HepG2 (cell line): Measurements from ENCODE around the gene SCAANT1. TPM values are rescaled to one million over a fixed set of nuclear protein-coding genes. Genes with fewer than 3 reads are reported as not detected.
A peak's percentile ranks its signal among the peaks of the same experiment; 100 is the strongest.

Experiments used
- ATAC-seq: fragments of 200-7000 bp; cut with Tn5 transposase; 3 replicates; pipeline ENCODE4 v1.9.1; 2020; ENCODE audit warnings: mild to moderate bottlenecking, moderate library complexity
- BruUV-seq: library from RNA; stranded (reverse); fragments of 400-500 nt; replicated peaks from 2 replicates; lab custom pipeline; 2021; lab: Mats Ljungman, UMichigan
- CTCF ChIA-PET: fragments of 300-600 bp; formaldehyde crosslinking; extraction: SDS; loops from one replicate; lab custom pipeline; 2021; ENCODE audit warnings: low total read pairs, inconsistent platforms, low intra/inter-chr PET ratio; lab: Yijun Ruan, JAX
- POLR2A ChIA-PET: fragments of 350-600 bp; sonication (Branson Sonifier 250); formaldehyde crosslinking; loops from one replicate; lab custom pipeline; 2020; ENCODE audit warnings: antibody characterized with exemption, inconsistent platforms; lab: Yijun Ruan, JAX
- DNase-seq: peaks from one replicate; pipeline ENCODE4 v3.0.0-alpha.2; 2015; ENCODE audit warnings: low spot score
- FAIRE-seq: peaks from 3 replicates; lab custom pipeline; 2011; peaks lifted over from hg19 to GRCh38; lab: Jason Lieb, UNC
- H2AFZ ChIP-seq: one replicate; pipeline ENCODE4 v1.6.1; 2011; ENCODE audit warnings: low read length, inconsistent platforms
- H3K27ac ChIP-seq: fragments of 300-600 bp; 3 replicates; pipeline ENCODE4 v1.8.0; 2011; ENCODE audit warnings: mixed run types, mild to moderate bottlenecking, mixed read lengths, low read length, inconsistent platforms; ENCODE audit not compliant: insufficient read depth; ENCODE audit errors: extremely low read length
- H3K27me3 ChIP-seq, 2 experiments: fragments of 200-600 bp in 1 of 2; 2 replicates in 1 of 2; 3 replicates in 1 of 2; pipeline versions ENCODE4 v1.6.0 to v1.8.0; 2011; ENCODE audit warnings: low read length in 2 of 2, mild to moderate bottlenecking in 2 of 2, moderate library complexity in 2 of 2, inconsistent platforms in 1 of 2; ENCODE audit not compliant: insufficient read depth in 2 of 2, control insufficient read depth in 1 of 2
- H3K36me3 ChIP-seq, 2 experiments: fragments of 200-600 bp in 1 of 2; replicated peaks in 1 of 2; 2 replicates in 1 of 2; 3 replicates in 1 of 2; pipeline versions ENCODE4 v1.5.1 to v1.8.0; 2011; ENCODE audit warnings: low read length in 2 of 2, inconsistent platforms in 1 of 2; ENCODE audit not compliant: insufficient read depth in 2 of 2, control insufficient read depth in 1 of 2
- H3K4me1 ChIP-seq: 2 replicates; pipeline ENCODE4 v1.5.1; 2012; ENCODE audit warnings: low read length, inconsistent platforms; ENCODE audit not compliant: insufficient read depth
- H3K4me2 ChIP-seq: 2 replicates; pipeline ENCODE4 v1.6.0; 2011; ENCODE audit warnings: low read depth, low read length, inconsistent platforms
- H3K4me3 ChIP-seq, 3 experiments: fragments of 200-600 bp in 1 of 3; sonication (generic), shearing (Covaris generic) in 1 of 3; replicated peaks in 1 of 3; 2 replicates each; pipeline ENCODE4 v1.5.1; 2011 to 2016; ENCODE audit warnings: low read length in 3 of 3, inconsistent platforms in 2 of 3, low read depth in 2 of 3, mild to moderate bottlenecking in 2 of 3, control low read depth in 1 of 3, mixed read lengths in 1 of 3; ENCODE audit not compliant: insufficient read depth in 1 of 3
- H3K79me2 ChIP-seq: one replicate; pipeline ENCODE4 v1.6.1; 2011; ENCODE audit warnings: low read length, inconsistent platforms; ENCODE audit not compliant: insufficient read depth
- H3K9ac ChIP-seq: 2 replicates; pipeline ENCODE4 v1.6.0; 2011; ENCODE audit warnings: mild to moderate bottlenecking, low read depth, low read length, inconsistent platforms; ENCODE audit not compliant: insufficient read depth
- H3K9me3 ChIP-seq: 2 replicates; pipeline ENCODE4 v1.5.1; 2012; ENCODE audit warnings: mild to moderate bottlenecking, low read length
- H4K20me1 ChIP-seq: 2 replicates; pipeline ENCODE4 v1.6.0; 2011; ENCODE audit warnings: inconsistent platforms, mild to moderate bottlenecking, low read length, moderate library complexity; ENCODE audit not compliant: insufficient read depth
- AFF4 ChIP-seq: sonication (generic); formaldehyde crosslinking; IDR thresholded peaks from 2 replicates; pipeline ENCODE4 v1.4.0; 2020; ENCODE audit warnings: missing genetic modification reagents
- ARNT2 ChIP-seq: sonication (generic); formaldehyde crosslinking; IDR thresholded peaks from 2 replicates; pipeline ENCODE4 v1.8.0; 2022; ENCODE audit warnings: mild to moderate bottlenecking, low read depth, missing genetic modification reagents, moderate library complexity
- KMT2A ChIP-seq: sonication (generic); formaldehyde crosslinking; IDR thresholded peaks from 2 replicates; pipeline ENCODE4 v1.4.0; 2020; ENCODE audit warnings: missing genetic modification reagents
- MAX ChIP-seq: IDR thresholded peaks from 2 replicates; pipeline ENCODE4 v1.6.1; 2012; ENCODE audit warnings: inconsistent platforms
- MNT ChIP-seq: fragments of 450-650 bp; IDR thresholded peaks from 2 replicates; pipeline ENCODE4 v1.6.1; 2016
- NFKB2 ChIP-seq: sonication (generic); formaldehyde crosslinking; IDR thresholded peaks from 2 replicates; pipeline ENCODE4 v1.4.0; 2020; ENCODE audit warnings: missing genetic modification reagents, borderline replicate concordance
- SALL1 ChIP-seq: sonication (generic); formaldehyde crosslinking; IDR thresholded peaks from 2 replicates; pipeline ENCODE4 v1.8.0; 2022; ENCODE audit warnings: mild to moderate bottlenecking, missing genetic modification reagents
- SAP130 ChIP-seq: IDR thresholded peaks from 2 replicates; pipeline ENCODE4 v1.6.1; 2016; ENCODE audit warnings: low read depth
- SNAI1 ChIP-seq: sonication (generic); formaldehyde crosslinking; IDR thresholded peaks from 2 replicates; pipeline ENCODE4 v1.5.0; 2020; ENCODE audit warnings: mild to moderate bottlenecking, missing genetic modification reagents, borderline replicate concordance
- ZNF878 ChIP-seq: sonication (generic); formaldehyde crosslinking; IDR thresholded peaks from 2 replicates; pipeline ENCODE4 v1.8.1; 2023; ENCODE audit warnings: mild to moderate bottlenecking, missing genetic modification reagents, moderate library complexity
- ZSCAN9 ChIP-seq: IDR thresholded peaks from 2 replicates; pipeline ENCODE4 v1.6.1; 2016; ENCODE audit warnings: borderline replicate concordance
- WGBS: methylation state at CpG from one replicate; pipeline ENCODE4 v1.1.6; 2017; ENCODE audit warnings: low lambda C conversion rate; 5-methylcytosine and 5-hydroxymethylcytosine counted together
- in situ Hi-C: cut with HindIII; loops from 2 replicates; pipeline ENCODE4 v1.10.0; 2017; ENCODE audit warnings: low pct_unique_long_range_greater_than_20kb; ENCODE audit not compliant: extremely low pct_ligation_motif_present
- intact Hi-C: fragments of 100-400 bp; cut with micrococcal nuclease; formaldehyde crosslinking; loops from one replicate; pipeline ENCODE4 v1.10.0; 2022; ENCODE audit not compliant: unreplicated experiment
- polyA plus RNA-seq, 8 experiments: library from polyadenylated mRNA; depleted of rRNA in 3 of 8; stranded (reverse) in 7 of 8; unstranded in 1 of 8; fragments of >200 nt; fragmentation: Illumina TruSeq in 4 of 8; extraction: Trizol in 4 of 8; gene quantifications; 2 replicates each; pipeline versions ENCODE4 v1.2.1 to v1.2.3, GENCODE V29; 2011 to 2016; ENCODE audit warnings: low read depth in 4 of 8, missing spikeins in 1 of 8, mixed read lengths in 1 of 8; ENCODE audit not compliant: insufficient read depth in 1 of 8
- total RNA-seq, 5 experiments: library from RNA; depleted of rRNA; stranded (reverse); fragments of >200 nt; fragmentation: Illumina TruSeq; extraction: Trizol; gene quantifications; 2 replicates each; pipeline ENCODE4 v1.2.3, GENCODE V29; 2016; ENCODE audit warnings: low read depth in 1 of 5
- TF ChIP-seq, protein P1 (sequence below): sonication (generic); formaldehyde crosslinking; IDR thresholded peaks from 2 replicates; pipeline ENCODE4 v1.4.0; 2020; ENCODE audit warnings: missing genetic modification reagents

SCAANT1 gene
- total and polyA plus RNA-seq, 2 of the 13 experiments (the other 11 are each of a cell fraction or from before 2014, with no cell fraction given), result not detected

DNA sequence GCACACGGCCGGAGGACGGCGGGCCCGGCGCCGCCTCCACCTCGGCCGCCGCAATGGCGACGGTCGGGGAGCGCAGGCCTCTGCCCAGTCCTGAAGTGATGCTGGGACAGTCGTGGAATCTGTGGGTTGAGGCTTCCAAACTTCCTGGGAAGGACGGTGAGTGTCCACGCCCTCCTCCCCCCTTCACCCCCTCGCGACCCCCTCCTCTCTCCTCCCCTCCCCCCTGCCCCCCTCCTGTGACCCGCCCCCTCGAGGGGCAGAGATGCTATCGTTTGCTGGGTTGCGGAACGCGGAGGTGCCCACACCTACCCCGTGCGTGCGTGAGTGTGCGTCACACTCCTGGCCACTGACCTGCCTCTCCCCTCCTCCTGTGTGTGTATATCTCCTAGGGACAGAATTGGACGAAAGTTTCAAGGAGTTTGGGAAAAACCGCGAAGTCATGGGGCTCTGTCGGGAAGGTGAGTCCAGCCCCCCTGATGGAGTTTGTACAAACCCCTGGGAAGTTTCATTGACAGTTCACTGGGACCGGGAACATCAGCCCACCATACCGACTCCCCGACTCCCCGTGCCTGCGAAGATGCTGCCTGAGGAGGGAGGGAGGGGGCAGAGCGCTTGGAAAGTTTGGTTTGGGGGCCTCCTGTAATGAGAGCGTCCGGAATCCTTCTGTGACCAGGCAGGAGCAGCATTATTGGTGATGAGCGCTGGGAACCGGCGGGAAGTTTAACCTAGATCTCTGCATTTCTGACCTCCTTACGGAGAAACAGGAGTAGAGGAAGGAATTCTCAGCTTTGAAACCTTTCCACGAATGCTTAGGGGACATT, 795 bp upstream of the SCAANT1 start (continued):
- TF ChIP-seq, protein P1, sequence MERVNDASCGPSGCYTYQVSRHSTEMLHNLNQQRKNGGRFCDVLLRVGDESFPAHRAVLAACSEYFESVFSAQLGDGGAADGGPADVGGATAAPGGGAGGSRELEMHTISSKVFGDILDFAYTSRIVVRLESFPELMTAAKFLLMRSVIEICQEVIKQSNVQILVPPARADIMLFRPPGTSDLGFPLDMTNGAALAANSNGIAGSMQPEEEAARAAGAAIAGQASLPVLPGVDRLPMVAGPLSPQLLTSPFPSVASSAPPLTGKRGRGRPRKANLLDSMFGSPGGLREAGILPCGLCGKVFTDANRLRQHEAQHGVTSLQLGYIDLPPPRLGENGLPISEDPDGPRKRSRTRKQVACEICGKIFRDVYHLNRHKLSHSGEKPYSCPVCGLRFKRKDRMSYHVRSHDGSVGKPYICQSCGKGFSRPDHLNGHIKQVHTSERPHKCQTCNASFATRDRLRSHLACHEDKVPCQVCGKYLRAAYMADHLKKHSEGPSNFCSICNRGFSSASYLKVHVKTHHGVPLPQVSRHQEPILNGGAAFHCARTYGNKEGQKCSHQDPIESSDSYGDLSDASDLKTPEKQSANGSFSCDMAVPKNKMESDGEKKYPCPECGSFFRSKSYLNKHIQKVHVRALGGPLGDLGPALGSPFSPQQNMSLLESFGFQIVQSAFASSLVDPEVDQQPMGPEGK (CRISPR knock-in tag), result peak; percentile 34; the same call in 1 of the 2 replicates
- TF ChIP-seq SALL1 (CRISPR knock-in tag) (peak; percentile 44), SAP130 (CRISPR knock-in tag) (0 out of 2 replicates have a peak, but pooled peaks have one; percentile 21), ARNT2 (0 out of 2 replicates have a peak, but pooled peaks have one; percentile 28), KMT2A (CRISPR knock-in tag) (peak; percentile 54; the same call in 1 of the 2 replicates)
- TF ChIP-seq, all 625 proteins: peak for 9

- no TSS peak for BruUV-seq
- WGBS, result 2% methylated on average over 13 of the region's 18 CpGs
- DNase-seq (no peak), ATAC-seq (no peak), FAIRE-seq (no peak)
- Histone ChIP-seq H3K27ac (peak overlapping the region; percentile 98), H3K27me3 (no peaks in the 10 kb centered on the region), H2AFZ (no peak overlapping the region), H3K79me2 (peaks cover 26% of the 10 kb centered on the region), H4K20me1 (no peaks in the 10 kb centered on the region), H3K4me1 (peaks cover 36% of the 10 kb centered on the region), H3K9ac (peak overlapping the region; percentile 94), H3K36me3 (peaks cover 2 to 4% of the 10 kb centered on the region in 2 experiments; a peak in 3 of 5 replicates), H3K9me3 (no peaks in the 10 kb centered on the region), H3K4me2 (peak overlapping the region; percentile 83), H3K4me3 (peak overlapping the region; percentile 61 to 79 (median 61))
- ChIA-PET POLR2A (interaction anchor here (1.1 to 2.0 kb wide), 9 partner anchors 16 to 65 kb away, joined by 3 to 11 read pairs (median 5); partner anchors contain the start of genes ATXN7 and THOC7), CTCF (no interaction called here)
- intact Hi-C loops, result loop anchor here (2.0 to 5.0 kb wide), 2 partner anchors 47 to 51 kb away; no protein-coding TSS in a partner anchor
- in situ Hi-C loops, result loop anchor here (5.0 to 10.0 kb wide), 2 partner anchors 47 to 81 kb away; partner anchors contain the start of genes ATXN7 and THOC7
- TF ChIP-seq SNAI1 (0 out of 2 replicates have a peak, but pooled peaks have one; percentile 10), MAX (peak; percentile 70; the same call in 1 of the 2 replicates), ZNF878 (CRISPR knock-in tag) (no peak), ZSCAN9 (CRISPR knock-in tag) (peak; percentile 25; the same call in 1 of the 2 replicates), MNT (0 out of 2 replicates have a peak, but pooled peaks have one; percentile 19), NFKB2 (CRISPR knock-in tag) (0 out of 2 replicates have a peak, but pooled peaks have one; percentile 53), AFF4 (0 out of 2 replicates have a peak, but pooled peaks have one; percentile 28)
These were observed 692 bp downstream of the SCAANT1 start for GRCh38 chr3:63911509-63911872.
